HEK293 (cell line): ENCODE data around the gene TMED3.

Experiments used
- CTCF ChIA-PET: fragments of 350-600 bp; formaldehyde crosslinking; extraction: SDS; loops from one replicate; lab custom pipeline; 2021; ENCODE audit warnings: antibody characterized with exemption; lab: Yijun Ruan, JAX
- POLR2A ChIA-PET: fragments of 300-600 bp; formaldehyde crosslinking; extraction: SDS; loops from one replicate; lab custom pipeline; 2020; ENCODE audit warnings: antibody characterized with exemption, inconsistent platforms; lab: Yijun Ruan, JAX
- H3K27ac ChIP-seq: fragments of 200-500 bp; sonication (Bioruptor generic); 2 replicates; pipeline ENCODE4 v1.5.1; 2014; ENCODE audit warnings: low read depth, low read length, control low read depth, inconsistent platforms; ENCODE audit errors: extremely low read depth
- H3K36me3 ChIP-seq, 2 experiments: fragments of 200-500 bp in 1 of 2; sonication (Bioruptor generic) in 1 of 2; 1 replicate in 1 of 2; 2 replicates in 1 of 2; pipeline ENCODE4 v1.5.1; 2014 to 2017; ENCODE audit warnings: inconsistent platforms in 2 of 2, low read length in 2 of 2; ENCODE audit not compliant: control insufficient read depth in 2 of 2, insufficient read depth in 1 of 2
- H3K4me1 ChIP-seq: fragments of 200-500 bp; sonication (Bioruptor generic); 2 replicates; pipeline ENCODE4 v1.5.1; 2014; ENCODE audit warnings: mild to moderate bottlenecking, low read length, inconsistent platforms; ENCODE audit not compliant: control insufficient read depth, insufficient read depth
- H3K4me3 ChIP-seq: 2 replicates; pipeline ENCODE4 v1.5.1; 2011; ENCODE audit warnings: low read depth, mild to moderate bottlenecking, control low read depth, low read length, moderate library complexity
- H3K9me3 ChIP-seq: fragments of 200-500 bp; sonication (Bioruptor generic); 2 replicates; pipeline ENCODE4 v1.5.1; 2014; ENCODE audit warnings: low read depth, low read length, inconsistent platforms; ENCODE audit not compliant: control insufficient read depth, insufficient read depth
- YY2 ChIP-seq: fragments of 450-650 bp; formaldehyde crosslinking; IDR thresholded peaks from 2 replicates; pipeline ENCODE4 v1.5.1; 2016; ENCODE audit warnings: missing biosample characterization, missing genetic modification characterization
- ZBTB21 ChIP-seq: fragments of 450-650 bp; formaldehyde crosslinking; IDR thresholded peaks from 2 replicates; pipeline ENCODE4 v1.5.1; 2017; ENCODE audit warnings: missing biosample characterization, missing genetic modification characterization
- ZBTB8A ChIP-seq: fragments of 450-650 bp; formaldehyde crosslinking; IDR thresholded peaks from 2 replicates; pipeline ENCODE4 v1.5.1; 2016; ENCODE audit warnings: missing biosample characterization, missing genetic modification characterization
- ZNF10 ChIP-seq: fragments of 450-650 bp; formaldehyde crosslinking; IDR thresholded peaks from 2 replicates; pipeline ENCODE4 v1.5.1; 2017; ENCODE audit warnings: missing biosample characterization, missing genetic modification characterization
- ZNF138 ChIP-seq: fragments of 450-650 bp; formaldehyde crosslinking; IDR thresholded peaks from 2 replicates; pipeline ENCODE4 v1.5.1; 2016; ENCODE audit warnings: missing biosample characterization, missing genetic modification characterization, borderline replicate concordance
- ZNF140 ChIP-seq: fragments of 450-650 bp; formaldehyde crosslinking; IDR thresholded peaks from 2 replicates; pipeline ENCODE4 v1.5.1; 2016; ENCODE audit warnings: missing biosample characterization, missing genetic modification characterization
- ZNF169 ChIP-seq: fragments of 450-650 bp; formaldehyde crosslinking; IDR thresholded peaks from 2 replicates; pipeline ENCODE4 v1.5.1; 2016; ENCODE audit warnings: missing biosample characterization, missing genetic modification characterization
- ZNF19 ChIP-seq: fragments of 450-650 bp; formaldehyde crosslinking; IDR thresholded peaks from 2 replicates; pipeline ENCODE4; 2016; ENCODE audit warnings: missing biosample characterization, missing genetic modification characterization, low read depth
- ZNF335 ChIP-seq: fragments of 450-650 bp; formaldehyde crosslinking; conservative IDR thresholded peaks from 2 replicates; pipeline ENCODE4 v1.5.1; 2016; ENCODE audit warnings: missing biosample characterization, missing genetic modification characterization
- ZNF366 ChIP-seq: fragments of 450-650 bp; formaldehyde crosslinking; conservative IDR thresholded peaks from 2 replicates; pipeline ENCODE4 v1.5.1; 2016; ENCODE audit warnings: missing biosample characterization, missing genetic modification characterization
- ZNF433 ChIP-seq: fragments of 450-650 bp; formaldehyde crosslinking; IDR thresholded peaks from 2 replicates; pipeline ENCODE4 v1.5.1; 2016; ENCODE audit warnings: missing biosample characterization, missing genetic modification characterization, low read depth
- ZNF558 ChIP-seq: fragments of 450-650 bp; formaldehyde crosslinking; IDR thresholded peaks from 2 replicates; pipeline ENCODE4 v1.5.1; 2016; ENCODE audit warnings: missing biosample characterization, missing genetic modification characterization
- ZNF561 ChIP-seq: fragments of 450-650 bp; IDR thresholded peaks from 2 replicates; pipeline ENCODE4 v1.5.1; 2018; ENCODE audit warnings: missing biosample characterization, missing genetic modification characterization, borderline replicate concordance
- ZSCAN23 ChIP-seq: fragments of 450-650 bp; formaldehyde crosslinking; IDR thresholded peaks from 2 replicates; pipeline ENCODE4 v1.5.1; 2016; ENCODE audit warnings: missing biosample characterization, missing genetic modification characterization
- TF ChIP-seq, protein P1 (sequence below): fragments of 450-650 bp; formaldehyde crosslinking; IDR thresholded peaks from 2 replicates; pipeline ENCODE4 v1.5.1; 2016; ENCODE audit warnings: missing biosample characterization, missing genetic modification characterization
- TF ChIP-seq, protein P2 (sequence below): fragments of 450-650 bp; formaldehyde crosslinking; IDR thresholded peaks from 2 replicates; pipeline ENCODE4 v1.5.1; 2016; ENCODE audit warnings: missing biosample characterization, missing genetic modification characterization, borderline replicate concordance
- TF ChIP-seq, protein P3 (sequence below): fragments of 450-650 bp; formaldehyde crosslinking; IDR thresholded peaks from 2 replicates; pipeline ENCODE4 v1.5.1; 2016; ENCODE audit warnings: missing biosample characterization, missing genetic modification characterization
- TF ChIP-seq, protein P4 (sequence below): fragments of 450-650 bp; formaldehyde crosslinking; IDR thresholded peaks from 2 replicates; pipeline ENCODE4 v1.5.1; 2016; ENCODE audit warnings: missing biosample characterization, missing genetic modification characterization

Gene TMED3

DNA sequence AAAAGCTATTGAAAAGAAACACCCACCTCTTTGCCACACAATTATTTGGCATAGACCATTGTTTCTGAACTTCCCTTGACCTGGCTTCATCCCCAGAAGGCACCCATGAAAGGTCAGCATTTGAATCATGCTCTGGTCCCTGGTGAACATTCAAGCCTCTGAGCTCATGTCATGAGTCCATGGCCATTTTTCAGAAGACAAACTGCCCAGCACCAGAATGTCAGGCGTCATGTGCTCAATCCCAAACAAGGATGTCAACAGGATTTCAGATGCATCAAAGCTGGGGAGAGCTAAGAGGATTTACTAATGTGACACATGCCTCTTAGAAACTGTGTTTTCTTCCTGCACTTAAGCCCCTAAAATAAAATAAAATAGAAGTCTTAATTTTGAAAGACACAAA is 41.3 kb downstream of the TMED3 start (continued):
- no peak for TF ChIP-seq ZNF366 (tag by site-specific recombination)
- TF ChIP-seq ZNF169 (tag by site-specific recombination): no peak

DNA sequence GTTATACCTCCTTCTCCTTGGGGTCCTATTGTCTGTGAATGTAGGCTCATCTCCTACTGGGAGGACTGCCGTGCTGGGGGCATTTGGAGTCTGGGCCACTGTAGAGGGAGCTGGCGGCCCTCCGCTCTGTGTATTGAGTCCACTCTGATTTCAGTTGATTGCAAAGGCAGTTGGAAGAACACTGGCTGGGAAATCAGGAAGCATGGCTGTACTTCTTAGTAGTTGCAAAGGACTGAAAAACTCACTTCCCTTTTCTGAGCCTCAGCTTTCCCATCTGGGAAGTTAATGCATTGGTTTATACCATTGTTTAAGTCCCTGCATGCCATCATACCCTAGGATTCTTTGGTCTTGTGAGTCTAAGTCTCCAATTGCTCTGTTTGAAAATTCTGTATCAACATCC is 46.7 kb downstream of the TMED3 start:
- no peaks in the 10 kb centered on the region for H3K4me1 ChIP-seq
- no peak overlapping the region for H3K27ac ChIP-seq
- TF ChIP-seq ZNF10 (tag by site-specific recombination): no peak
- no peak for TF ChIP-seq ZNF138 (tag by site-specific recombination)
- TF ChIP-seq ZBTB21 (tag by site-specific recombination): no peak
- no peak for TF ChIP-seq ZNF561 (tag by site-specific recombination)
- TF ChIP-seq, protein P1, sequence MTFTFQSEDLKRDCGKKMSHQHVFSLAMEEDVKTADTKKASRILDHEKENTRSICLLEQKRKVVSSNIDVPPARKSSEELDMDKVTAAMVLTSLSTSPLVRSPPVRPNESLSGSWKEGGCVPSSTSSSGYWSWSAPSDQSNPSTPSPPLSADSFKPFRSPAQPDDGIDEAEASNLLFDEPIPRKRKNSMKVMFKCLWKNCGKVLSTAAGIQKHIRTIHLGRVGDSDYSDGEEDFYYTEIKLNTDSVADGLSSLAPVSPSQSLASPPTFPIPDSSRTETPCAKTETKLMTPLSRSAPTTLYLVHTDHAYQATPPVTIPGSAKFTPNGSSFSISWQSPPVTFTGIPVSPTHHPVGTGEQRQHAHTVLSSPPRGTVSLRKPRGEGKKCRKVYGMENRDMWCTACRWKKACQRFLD (tag by site-specific recombination): no peak
- TF ChIP-seq ZNF140: no peak
- TF ChIP-seq, protein P2, sequence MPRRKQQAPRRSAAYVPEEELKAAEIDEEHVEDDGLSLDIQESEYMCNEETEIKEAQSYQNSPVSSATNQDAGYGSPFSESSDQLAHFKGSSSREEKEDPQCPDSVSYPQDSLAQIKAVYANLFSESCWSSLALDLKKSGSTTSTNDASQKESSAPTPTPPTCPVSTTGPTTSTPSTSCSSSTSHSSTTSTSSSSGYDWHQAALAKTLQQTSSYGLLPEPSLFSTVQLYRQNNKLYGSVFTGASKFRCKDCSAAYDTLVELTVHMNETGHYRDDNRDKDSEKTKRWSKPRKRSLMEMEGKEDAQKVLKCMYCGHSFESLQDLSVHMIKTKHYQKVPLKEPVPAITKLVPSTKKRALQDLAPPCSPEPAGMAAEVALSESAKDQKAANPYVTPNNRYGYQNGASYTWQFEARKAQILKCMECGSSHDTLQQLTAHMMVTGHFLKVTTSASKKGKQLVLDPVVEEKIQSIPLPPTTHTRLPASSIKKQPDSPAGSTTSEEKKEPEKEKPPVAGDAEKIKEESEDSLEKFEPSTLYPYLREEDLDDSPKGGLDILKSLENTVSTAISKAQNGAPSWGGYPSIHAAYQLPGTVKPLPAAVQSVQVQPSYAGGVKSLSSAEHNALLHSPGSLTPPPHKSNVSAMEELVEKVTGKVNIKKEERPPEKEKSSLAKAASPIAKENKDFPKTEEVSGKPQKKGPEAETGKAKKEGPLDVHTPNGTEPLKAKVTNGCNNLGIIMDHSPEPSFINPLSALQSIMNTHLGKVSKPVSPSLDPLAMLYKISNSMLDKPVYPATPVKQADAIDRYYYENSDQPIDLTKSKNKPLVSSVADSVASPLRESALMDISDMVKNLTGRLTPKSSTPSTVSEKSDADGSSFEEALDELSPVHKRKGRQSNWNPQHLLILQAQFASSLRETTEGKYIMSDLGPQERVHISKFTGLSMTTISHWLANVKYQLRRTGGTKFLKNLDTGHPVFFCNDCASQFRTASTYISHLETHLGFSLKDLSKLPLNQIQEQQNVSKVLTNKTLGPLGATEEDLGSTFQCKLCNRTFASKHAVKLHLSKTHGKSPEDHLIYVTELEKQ (tag by site-specific recombination): no peak
- TF ChIP-seq ZBTB8A: no peak
- TF ChIP-seq ZNF19 (tag by site-specific recombination): no peak
- TF ChIP-seq ZNF433 (tag by site-specific recombination): no peak
- TF ChIP-seq ZNF558 (tag by site-specific recombination): no peak
- no peak for TF ChIP-seq ZNF335 (tag by site-specific recombination)
- TF ChIP-seq, protein P3, sequence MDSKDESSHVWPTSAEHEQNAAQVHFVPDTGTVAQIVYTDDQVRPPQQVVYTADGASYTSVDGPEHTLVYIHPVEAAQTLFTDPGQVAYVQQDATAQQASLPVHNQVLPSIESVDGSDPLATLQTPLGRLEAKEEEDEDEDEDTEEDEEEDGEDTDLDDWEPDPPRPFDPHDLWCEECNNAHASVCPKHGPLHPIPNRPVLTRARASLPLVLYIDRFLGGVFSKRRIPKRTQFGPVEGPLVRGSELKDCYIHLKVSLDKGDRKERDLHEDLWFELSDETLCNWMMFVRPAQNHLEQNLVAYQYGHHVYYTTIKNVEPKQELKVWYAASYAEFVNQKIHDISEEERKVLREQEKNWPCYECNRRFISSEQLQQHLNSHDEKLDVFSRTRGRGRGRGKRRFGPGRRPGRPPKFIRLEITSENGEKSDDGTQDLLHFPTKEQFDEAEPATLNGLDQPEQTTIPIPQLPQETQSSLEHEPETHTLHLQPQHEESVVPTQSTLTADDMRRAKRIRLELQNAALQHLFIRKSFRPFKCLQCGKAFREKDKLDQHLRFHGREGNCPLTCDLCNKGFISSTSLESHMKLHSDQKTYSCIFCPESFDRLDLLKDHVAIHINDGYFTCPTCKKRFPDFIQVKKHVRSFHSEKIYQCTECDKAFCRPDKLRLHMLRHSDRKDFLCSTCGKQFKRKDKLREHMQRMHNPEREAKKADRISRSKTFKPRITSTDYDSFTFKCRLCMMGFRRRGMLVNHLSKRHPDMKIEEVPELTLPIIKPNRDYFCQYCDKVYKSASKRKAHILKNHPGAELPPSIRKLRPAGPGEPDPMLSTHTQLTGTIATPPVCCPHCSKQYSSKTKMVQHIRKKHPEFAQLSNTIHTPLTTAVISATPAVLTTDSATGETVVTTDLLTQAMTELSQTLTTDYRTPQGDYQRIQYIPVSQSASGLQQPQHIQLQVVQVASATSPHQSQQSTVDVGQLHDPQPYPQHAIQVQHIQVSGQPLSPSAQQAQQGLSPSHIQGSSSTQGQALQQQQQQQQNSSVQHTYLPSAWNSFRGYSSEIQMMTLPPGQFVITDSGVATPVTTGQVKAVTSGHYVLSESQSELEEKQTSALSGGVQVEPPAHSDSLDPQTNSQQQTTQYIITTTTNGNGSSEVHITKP (tag by site-specific recombination): no peak
- no peak for TF ChIP-seq YY2 (tag by site-specific recombination)
- TF ChIP-seq, protein P4, sequence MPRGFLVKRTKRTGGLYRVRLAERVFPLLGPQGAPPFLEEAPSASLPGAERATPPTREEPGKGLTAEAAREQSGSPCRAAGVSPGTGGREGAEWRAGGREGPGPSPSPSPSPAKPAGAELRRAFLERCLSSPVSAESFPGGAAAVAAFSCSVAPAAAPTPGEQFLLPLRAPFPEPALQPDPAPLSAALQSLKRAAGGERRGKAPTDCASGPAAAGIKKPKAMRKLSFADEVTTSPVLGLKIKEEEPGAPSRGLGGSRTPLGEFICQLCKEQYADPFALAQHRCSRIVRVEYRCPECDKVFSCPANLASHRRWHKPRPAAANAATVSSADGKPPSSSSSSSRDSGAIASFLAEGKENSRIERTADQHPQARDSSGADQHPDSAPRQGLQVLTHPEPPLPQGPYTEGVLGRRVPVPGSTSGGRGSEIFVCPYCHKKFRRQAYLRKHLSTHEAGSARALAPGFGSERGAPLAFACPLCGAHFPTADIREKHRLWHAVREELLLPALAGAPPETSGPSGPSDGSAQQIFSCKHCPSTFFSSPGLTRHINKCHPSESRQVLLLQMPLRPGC (tag by site-specific recombination): no peak
- TF ChIP-seq ZSCAN23 (tag by site-specific recombination): no peak
- no peaks in the 10 kb centered on the region; a peak in 1 of 3 replicates for H3K36me3 ChIP-seq
- ChIA-PET CTCF (interaction anchor here (1.3 to 3.5 kb wide), 2 partner anchors 18 to 24 kb away, joined by 5 to 16 read pairs; no protein-coding TSS in a partner anchor), POLR2A (interaction anchor here (0.7 kb wide), 1 partner anchor 1842 kb away, joined by 3 read pairs; no protein-coding TSS in a partner anchor)
- H3K4me3 ChIP-seq: no peak overlapping the region
- no peaks in the 10 kb centered on the region for H3K9me3 ChIP-seq
